PFSK-1 (cell line): ENCODE data around the gene NPHS1.

ENCODE experiments used
- FOXP2 ChIP-seq: optimal IDR thresholded peaks from 2 replicates; pipeline ENCODE3; 2011; ENCODE audit warnings: borderline replicate concordance, control low read depth, inconsistent platforms; ENCODE audit not compliant: insufficient read depth; ENCODE audit errors: extremely low read length, extremely low read depth
- POLR2AphosphoS5 ChIP-seq: IDR thresholded peaks from 2 replicates; pipeline ENCODE4 v1.6.1; 2012; ENCODE audit warnings: low read depth, mild to moderate bottlenecking, control low read depth, low read length, moderate library complexity
- REST ChIP-seq, 2 experiments: IDR thresholded peaks; 2 replicates each; pipeline versions ENCODE4 v1.6.1 to v1.8.0; 2011 to 2012; ENCODE audit warnings: low read depth in 2 of 2, low read length in 2 of 2, control low read depth in 1 of 2, inconsistent platforms in 1 of 2, mild to moderate bottlenecking in 1 of 2, moderate library complexity in 1 of 2; ENCODE audit not compliant: insufficient read depth in 1 of 2
- SIN3A ChIP-seq: IDR thresholded peaks from 2 replicates; pipeline ENCODE4 v1.6.1; 2012; ENCODE audit warnings: mild to moderate bottlenecking, low read length, moderate library complexity, borderline replicate concordance; ENCODE audit not compliant: insufficient read depth
- TAF1 ChIP-seq: IDR thresholded peaks from 2 replicates; pipeline ENCODE4 v1.6.1; 2012; ENCODE audit warnings: low read length, control low read depth, borderline replicate concordance; ENCODE audit not compliant: insufficient read depth

NPHS1 gene

DNA sequence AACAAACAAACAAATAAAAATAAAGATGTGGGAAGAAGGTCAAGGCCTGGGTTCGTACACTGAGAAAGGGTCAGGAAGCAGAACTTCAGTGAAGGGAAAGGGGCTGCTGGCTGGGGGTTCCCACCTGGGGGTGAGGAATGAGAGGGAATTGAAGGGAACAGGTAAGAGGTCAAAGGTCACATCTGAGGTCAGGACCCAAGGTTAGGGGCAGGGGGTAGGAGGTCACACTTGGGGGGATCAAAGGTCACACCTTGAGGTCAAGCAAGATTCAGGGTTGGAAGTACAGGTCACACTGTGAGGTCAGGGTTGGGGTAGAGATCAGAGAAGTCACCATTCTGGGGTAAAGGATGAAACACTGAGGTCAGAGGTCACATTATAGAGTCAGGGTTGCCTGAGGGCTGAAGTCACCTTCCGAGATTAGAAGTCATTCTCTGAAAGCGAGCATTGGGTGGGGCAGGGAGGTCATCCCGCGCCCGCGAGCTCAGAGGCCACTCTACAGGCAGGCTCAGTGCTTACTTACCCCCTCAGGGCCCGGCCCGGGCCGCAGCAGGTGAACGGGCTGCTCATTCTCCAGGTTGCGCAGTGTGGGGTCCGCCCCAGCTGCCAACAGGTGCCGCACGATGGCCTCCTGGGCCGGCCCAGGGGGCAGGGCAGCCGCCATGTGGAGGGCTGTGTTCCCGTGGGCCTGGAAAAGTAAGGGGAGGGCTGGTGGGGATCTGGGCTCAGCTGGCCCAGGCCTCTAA is 37.2 kb upstream of the NPHS1 start:
- TF ChIP-seq REST (IDR thresholded peaks at IDR 0.05; ENCODE audit: insufficient read depth in 1 of 2, low read depth in 2 of 2, low read length in 2 of 2): no peak
- no peak for TF ChIP-seq SIN3A
- TF ChIP-seq POLR2AphosphoS5: no peak

- TF ChIP-seq FOXP2 (no peak), POLR2AphosphoS5 (no peak), REST (IDR thresholded peaks at IDR 0.05; ENCODE audit: insufficient read depth in 1 of 2, low read depth in 2 of 2, low read length in 2 of 2) (no peak), TAF1 (no peak), SIN3A (no peak)
Measured at GRCh38 chr19:35888398-35888797, 36.1 kb upstream of the NPHS1 start.

DNA sequence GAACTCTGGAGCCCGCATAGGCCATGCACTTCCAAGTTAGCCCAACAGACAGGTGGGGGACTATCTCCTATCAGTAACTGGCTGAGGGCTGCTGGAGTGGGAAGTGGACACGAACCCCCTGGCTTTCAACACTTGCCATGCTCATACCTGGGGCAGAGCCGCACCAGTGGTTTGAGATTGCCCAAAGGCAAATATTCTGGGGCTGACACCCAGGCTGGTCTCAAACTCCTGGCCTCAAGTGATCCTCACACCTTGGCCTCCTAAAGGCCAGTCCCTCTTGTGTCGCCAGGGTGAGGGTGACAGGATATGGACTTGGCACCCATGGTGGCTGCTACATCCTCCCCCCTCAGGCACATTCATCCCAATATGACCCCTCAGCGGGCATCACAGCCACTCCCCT is 34.9 kb upstream of the NPHS1 start:
- TF ChIP-seq REST (IDR thresholded peaks at IDR 0.05; ENCODE audit: insufficient read depth in 1 of 2, low read depth in 2 of 2, low read length in 2 of 2) (no peak), TAF1 (no peak), SIN3A (no peak), POLR2AphosphoS5 (no peak), FOXP2 (no peak)

DNA sequence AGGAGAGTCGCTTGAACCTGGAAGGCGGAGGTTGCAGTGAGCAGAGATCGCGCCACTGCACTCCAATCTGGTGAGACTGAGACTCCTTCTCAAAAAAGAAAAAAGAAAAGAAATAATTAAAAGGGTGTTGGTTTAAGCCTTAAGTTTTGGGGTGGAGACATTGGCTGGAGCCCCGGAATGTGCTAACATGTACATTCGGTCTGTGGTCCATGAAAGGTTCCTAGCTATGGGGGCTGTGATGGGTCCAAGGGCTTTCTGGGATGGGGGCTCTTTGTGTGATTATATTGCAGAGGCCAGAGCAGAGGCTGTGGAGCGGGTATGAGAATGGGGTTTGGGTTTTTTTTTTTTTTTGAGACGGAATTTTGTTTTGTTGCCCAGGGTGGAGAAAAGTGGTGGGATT is 33.6 kb upstream of the NPHS1 start:
- no peak for TF ChIP-seq REST (IDR thresholded peaks at IDR 0.05; ENCODE audit: insufficient read depth in 1 of 2, low read depth in 2 of 2, low read length in 2 of 2)
- TF ChIP-seq FOXP2: no peak
- no peak for TF ChIP-seq SIN3A
- TF ChIP-seq TAF1: no peak
- no peak for TF ChIP-seq POLR2AphosphoS5

DNA sequence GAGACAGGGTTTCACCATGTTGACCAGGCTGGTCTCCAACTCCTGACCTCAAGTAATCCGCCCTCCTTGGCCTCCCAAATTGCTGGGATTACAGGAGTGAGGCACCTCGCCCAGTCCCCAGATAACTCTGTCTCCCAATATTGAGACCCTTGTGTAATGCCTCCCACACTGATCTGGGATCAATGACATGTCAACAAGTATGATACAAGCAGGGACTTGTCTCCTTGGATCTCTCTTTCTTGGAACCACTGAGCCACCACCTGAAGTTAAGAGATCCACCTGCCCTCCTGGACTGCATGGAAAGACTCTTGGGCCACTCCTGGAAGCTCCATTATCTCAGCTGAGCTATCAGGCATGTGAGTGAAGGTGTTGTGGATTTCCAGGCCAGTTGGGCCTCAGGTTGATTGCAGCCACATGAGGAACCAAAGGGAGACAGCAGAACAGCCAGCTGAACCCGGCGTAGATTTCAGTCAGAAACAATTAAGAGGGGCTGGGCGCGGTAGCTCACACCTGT is 33.0 kb upstream of the NPHS1 start:
- TF ChIP-seq FOXP2 (no peak), TAF1 (no peak), REST (IDR thresholded peaks at IDR 0.05; ENCODE audit: insufficient read depth in 1 of 2, low read depth in 2 of 2, low read length in 2 of 2) (no peak), POLR2AphosphoS5 (no peak), SIN3A (no peak)
